ENCODE results near the gene NCKAP5.

The NCKAP5 gene

GRCh38 chr2:133122529-133122928 lies 445.7 kb downstream of the NCKAP5 start:
- TF ChIP-seq ZBTB7A (IDR thresholded peaks at IDR 0.05; ENCODE audit: low read depth) (no peak), REST (IDR thresholded peaks at IDR 0.05; ENCODE audit: low read depth) (no peak), EGR1 (IDR thresholded peaks at IDR 0.05) (no peak), FOXM1 (IDR thresholded peaks at IDR 0.05; ENCODE audit: borderline replicate concordance, low read depth) (no peak)

DNA sequence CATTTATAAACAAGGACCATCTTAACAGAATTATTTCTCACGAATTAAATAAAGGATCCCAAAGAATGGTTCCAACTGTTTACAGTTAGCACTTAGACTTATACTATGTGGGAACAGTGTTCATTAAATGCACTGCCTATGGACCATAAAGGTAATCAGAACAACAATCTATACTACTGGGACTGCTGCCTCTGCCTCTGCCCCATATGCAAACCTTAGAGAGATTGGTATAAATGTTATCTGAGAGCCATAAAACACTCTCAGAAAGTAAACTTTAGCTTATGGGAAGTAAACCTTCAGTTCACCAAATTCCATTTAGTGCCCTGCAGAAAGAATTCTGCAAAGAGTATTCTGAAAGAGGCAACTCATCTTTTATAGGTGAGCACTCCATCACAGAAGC lies 448.0 kb downstream of the NCKAP5 start:
- TF ChIP-seq NFIC (IDR thresholded peaks at IDR 0.05) (no peak), EP300 (IDR thresholded peaks at IDR 0.05; ENCODE audit: borderline replicate concordance) (no peak), CEBPB (IDR thresholded peaks at IDR 0.05) (no peak), REST (IDR thresholded peaks at IDR 0.05; ENCODE audit: low read depth) (no peak), RAD21 (IDR thresholded peaks at IDR 0.05; ENCODE audit: low read depth) (no peak), TCF12 (IDR thresholded peaks at IDR 0.05; ENCODE audit: low read depth) (no peak), CREB1 (IDR thresholded peaks at IDR 0.05; ENCODE audit: low read depth) (no peak), ZBTB7A (IDR thresholded peaks at IDR 0.05; ENCODE audit: low read depth) (no peak), YY1 (IDR thresholded peaks at IDR 0.05; ENCODE audit: low read depth) (no peak), EGR1 (IDR thresholded peaks at IDR 0.05) (no peak), TEAD4 (IDR thresholded peaks at IDR 0.05) (no peak), TAF1 (IDR thresholded peaks at IDR 0.05; ENCODE audit: low read depth) (no peak)
- TF ChIP-seq, protein P1, sequence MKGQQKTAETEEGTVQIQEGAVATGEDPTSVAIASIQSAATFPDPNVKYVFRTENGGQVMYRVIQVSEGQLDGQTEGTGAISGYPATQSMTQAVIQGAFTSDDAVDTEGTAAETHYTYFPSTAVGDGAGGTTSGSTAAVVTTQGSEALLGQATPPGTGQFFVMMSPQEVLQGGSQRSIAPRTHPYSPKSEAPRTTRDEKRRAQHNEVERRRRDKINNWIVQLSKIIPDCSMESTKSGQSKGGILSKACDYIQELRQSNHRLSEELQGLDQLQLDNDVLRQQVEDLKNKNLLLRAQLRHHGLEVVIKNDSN (IDR thresholded peaks at IDR 0.05) = no peak
- TF ChIP-seq, protein P2, sequence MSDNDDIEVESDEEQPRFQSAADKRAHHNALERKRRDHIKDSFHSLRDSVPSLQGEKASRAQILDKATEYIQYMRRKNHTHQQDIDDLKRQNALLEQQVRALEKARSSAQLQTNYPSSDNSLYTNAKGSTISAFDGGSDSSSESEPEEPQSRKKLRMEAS (IDR thresholded peaks at IDR 0.05) = no peak

DNA sequence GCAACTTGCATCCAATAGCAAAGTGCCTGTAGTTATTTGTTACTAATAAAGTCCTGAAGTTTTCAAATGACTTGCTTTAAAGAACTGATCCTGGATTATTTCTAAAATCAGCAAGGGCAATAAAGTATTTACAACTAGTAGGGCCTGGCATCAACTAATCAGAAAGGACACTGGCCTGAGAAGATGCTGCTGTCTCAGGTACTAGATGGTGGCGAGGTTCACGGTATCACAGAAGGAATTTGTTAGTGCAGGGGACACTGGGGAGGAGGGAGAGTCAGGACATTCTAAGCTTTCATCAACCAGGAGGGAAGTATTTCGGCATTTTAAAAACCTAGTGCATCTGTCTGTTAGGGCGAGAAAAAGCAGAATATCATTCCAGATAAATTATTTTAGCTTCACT lies 458.1 kb downstream of the NCKAP5 start:
- TF ChIP-seq TEAD4 (IDR thresholded peaks at IDR 0.05) = no peak
- no peak for TF ChIP-seq ZBTB7A (IDR thresholded peaks at IDR 0.05; ENCODE audit: low read depth)

DNA sequence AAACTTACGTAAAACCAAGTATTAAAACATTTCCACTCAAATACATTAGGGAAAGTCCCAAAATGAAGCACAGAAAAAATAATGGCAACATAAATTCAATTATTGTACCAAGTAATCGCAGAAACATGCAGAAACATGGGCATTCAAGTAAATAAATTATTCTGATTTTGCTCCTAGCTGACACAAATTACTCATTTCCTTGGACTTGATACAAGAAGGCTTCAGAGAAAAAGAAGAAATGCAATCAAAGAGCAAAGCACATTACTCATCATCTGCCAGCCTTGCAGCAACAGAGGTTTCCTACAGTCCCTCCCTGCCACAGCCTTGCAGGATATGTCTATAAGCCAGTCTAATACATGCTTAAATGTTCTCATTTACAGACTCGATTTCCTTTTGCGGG lies 458.5 kb downstream of the NCKAP5 start:
- no peak for TF ChIP-seq EP300 (IDR thresholded peaks at IDR 0.05; ENCODE audit: borderline replicate concordance)
- no peak for TF ChIP-seq RAD21 (IDR thresholded peaks at IDR 0.05; ENCODE audit: low read depth)
- no peak for TF ChIP-seq CEBPB (IDR thresholded peaks at IDR 0.05)
- no peak for TF ChIP-seq TAF1 (IDR thresholded peaks at IDR 0.05; ENCODE audit: low read depth)
- TF ChIP-seq TCF12 (IDR thresholded peaks at IDR 0.05; ENCODE audit: low read depth) = no peak
- TF ChIP-seq CREB1 (IDR thresholded peaks at IDR 0.05; ENCODE audit: low read depth) = no peak
- TF ChIP-seq NFIC (IDR thresholded peaks at IDR 0.05) = no peak
- TF ChIP-seq TEAD4 (IDR thresholded peaks at IDR 0.05) = no peak
- no peak for TF ChIP-seq REST (IDR thresholded peaks at IDR 0.05; ENCODE audit: low read depth)
- TF ChIP-seq, protein P1 (IDR thresholded peaks at IDR 0.05) = no peak
- no peak for TF ChIP-seq ZBTB7A (IDR thresholded peaks at IDR 0.05; ENCODE audit: low read depth)
- TF ChIP-seq FOXM1 (IDR thresholded peaks at IDR 0.05; ENCODE audit: borderline replicate concordance, low read depth) = no peak
- TF ChIP-seq, protein P2 (IDR thresholded peaks at IDR 0.05) = no peak

DNA sequence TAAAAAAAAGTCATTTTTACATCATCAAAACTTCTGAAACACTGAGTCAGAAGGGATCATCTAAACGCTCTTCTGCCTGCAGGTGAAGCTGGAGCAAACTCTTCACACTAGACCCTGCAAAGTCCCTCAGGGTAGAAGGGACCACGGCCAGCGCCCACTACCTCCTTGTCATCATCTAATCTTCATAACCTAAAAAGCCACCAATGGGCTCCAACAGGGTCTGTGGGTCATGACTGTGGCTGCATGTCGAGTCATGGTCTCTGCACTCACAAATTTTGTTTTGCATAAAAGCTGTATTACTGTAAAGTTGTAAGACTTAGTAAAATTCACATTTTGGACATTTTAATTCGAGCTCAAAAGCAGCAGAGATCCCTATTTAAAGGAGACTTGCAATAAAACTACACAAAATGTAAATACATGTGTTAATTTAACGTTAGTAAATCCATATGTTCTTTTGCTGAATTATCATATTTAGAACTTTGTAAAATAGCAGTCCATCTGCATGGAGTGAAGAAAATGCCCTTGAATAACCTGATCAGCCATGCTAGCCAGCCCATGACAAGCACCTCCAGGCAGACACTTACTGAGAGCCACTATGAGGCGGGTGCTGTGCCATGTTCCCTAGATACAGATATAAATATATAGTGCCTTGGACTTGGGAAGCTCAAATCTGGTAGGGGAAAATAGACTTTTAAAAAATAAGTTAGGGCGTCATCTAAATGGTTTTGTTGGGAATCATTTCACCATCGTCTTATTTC lies 461.0 kb downstream of the NCKAP5 start:
- TF ChIP-seq TAF1 (IDR thresholded peaks at IDR 0.05; ENCODE audit: low read depth) = no peak
- no peak for TF ChIP-seq YY1 (IDR thresholded peaks at IDR 0.05; ENCODE audit: low read depth)
- no peak for TF ChIP-seq EP300 (IDR thresholded peaks at IDR 0.05; ENCODE audit: borderline replicate concordance)
- no peak for TF ChIP-seq TEAD4 (IDR thresholded peaks at IDR 0.05)
- no peak for TF ChIP-seq REST (IDR thresholded peaks at IDR 0.05; ENCODE audit: low read depth)
- no peak for TF ChIP-seq RAD21 (IDR thresholded peaks at IDR 0.05; ENCODE audit: low read depth)
- TF ChIP-seq EGR1 (IDR thresholded peaks at IDR 0.05) = no peak
